Measurements from ENCODE around the gene FXYD2.
A peak's percentile ranks its signal among the peaks of the same experiment; 100 is the strongest.

The FXYD2 gene

DNA sequence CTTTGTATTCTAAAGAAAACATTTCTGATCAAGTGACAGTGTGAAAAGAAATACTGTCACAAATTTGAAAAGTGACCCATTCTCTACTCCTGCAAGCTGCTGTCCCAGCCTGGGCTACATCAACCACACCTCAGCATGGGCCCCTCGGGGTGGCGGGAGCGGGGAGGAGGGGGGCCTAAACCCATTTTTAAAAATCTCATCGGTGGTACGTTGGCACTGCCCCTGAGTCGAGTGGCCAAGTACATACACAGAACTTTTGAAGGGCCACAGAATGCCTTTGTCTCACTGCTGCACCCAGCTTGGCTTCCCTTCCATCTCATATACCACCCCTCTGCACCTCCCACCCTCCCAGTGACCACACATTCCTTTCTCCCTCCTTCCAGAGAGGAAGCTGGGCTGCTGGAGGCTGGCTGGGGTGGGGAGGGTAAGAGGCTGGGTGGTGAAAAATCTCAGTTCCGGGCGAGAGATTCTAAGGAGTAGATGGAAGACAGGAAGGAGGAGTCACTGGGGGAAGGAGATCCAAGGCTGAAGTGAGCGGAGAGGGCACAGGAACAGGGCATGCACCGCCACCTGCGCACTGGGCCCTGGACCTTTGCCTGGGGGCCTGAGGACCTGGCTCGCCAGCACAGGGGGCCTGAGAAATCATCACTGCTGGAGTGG lies 30.8 kb upstream of the FXYD2 start:
- DNase-seq = peak in 1 of 2 donors; percentile 56
- Histone ChIP-seq H3K4me1 (no peaks in the 10 kb centered on the region), H3K27ac (no peak overlapping the region), H3K27me3 (no peaks in the 10 kb centered on the region), H3K4me3 (no peak overlapping the region), H3K9me3 (peaks cover 0 to 5% (median 0%) of the 10 kb centered on the region in 3 donors), H3K36me3 (no peaks in the 10 kb centered on the region)
- no peak for TF ChIP-seq CTCF (IDR thresholded peaks at IDR 0.05)
- intact Hi-C loops (cut with DNase I; ENCODE audit: low total_unique reads) = no loop called here

DNA sequence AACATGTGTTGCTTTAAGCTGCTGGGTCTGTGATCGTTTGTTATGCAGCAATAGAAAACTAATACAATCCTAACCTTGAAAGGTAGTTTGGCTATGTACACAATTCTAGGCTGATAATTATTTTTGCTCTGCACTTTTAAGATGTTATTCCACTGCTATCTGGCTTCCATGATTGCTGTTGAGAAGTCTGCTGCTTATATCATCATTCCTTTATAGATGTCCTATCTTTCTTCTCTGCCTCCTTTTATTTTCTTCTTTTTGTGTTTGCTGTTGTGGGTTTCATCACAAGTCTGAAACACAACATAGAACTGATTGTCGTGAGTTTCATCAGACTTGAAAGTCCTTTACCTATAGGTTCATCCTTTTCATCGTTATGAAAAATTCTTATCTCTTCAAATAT lies 27.8 kb upstream of the FXYD2 start:
- Histone ChIP-seq H3K27me3 (no peaks in the 10 kb centered on the region), H3K4me3 (no peak overlapping the region), H3K36me3 (no peaks in the 10 kb centered on the region), H3K4me1 (no peaks in the 10 kb centered on the region), H3K27ac (no peak overlapping the region), H3K9me3 (peaks cover 0 to 5% (median 0%) of the 10 kb centered on the region in 3 donors)
- DNase-seq = no peak
- intact Hi-C loops (cut with DNase I; ENCODE audit: low total_unique reads) = no loop called here
- TF ChIP-seq CTCF (IDR thresholded peaks at IDR 0.05) = no peak

DNA sequence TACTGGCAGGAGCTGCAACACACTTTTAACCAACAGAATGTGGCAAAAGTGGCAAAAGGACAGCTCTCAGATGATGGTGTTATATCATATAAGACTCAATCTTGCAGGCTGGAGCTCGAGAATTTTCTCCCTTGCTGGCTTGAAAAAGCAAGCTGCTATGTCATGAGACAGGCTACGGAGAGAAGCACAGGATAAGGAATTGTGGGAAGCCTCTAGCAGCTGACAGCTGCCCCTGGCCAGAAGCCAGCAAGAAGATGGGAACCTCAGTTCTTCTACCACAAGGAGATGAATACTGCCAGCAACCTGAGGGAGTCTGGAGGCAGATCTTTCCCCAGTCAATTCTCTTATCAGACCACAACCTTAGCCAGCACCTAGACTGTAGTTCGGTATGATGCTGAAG lies 27.3 kb upstream of the FXYD2 start:
- no peaks in the 10 kb centered on the region for H3K27me3 ChIP-seq
- no peaks in the 10 kb centered on the region for H3K4me1 ChIP-seq
- H3K4me3 ChIP-seq = no peak overlapping the region
- peaks cover 0 to 5% (median 0%) of the 10 kb centered on the region in 3 donors for H3K9me3 ChIP-seq
- intact Hi-C loops (cut with DNase I; ENCODE audit: low total_unique reads) = no loop called here
- no peak overlapping the region for H3K27ac ChIP-seq
- H3K36me3 ChIP-seq = no peaks in the 10 kb centered on the region
- peak; percentile 42 to 56 for DNase-seq
- no peak for TF ChIP-seq CTCF (IDR thresholded peaks at IDR 0.05)

GRCh38 chr11:117851106-117851505 lies 26.6 kb upstream of the FXYD2 start:
- H3K27me3 ChIP-seq = no peaks in the 10 kb centered on the region
- no peak overlapping the region for H3K27ac ChIP-seq
- no peak overlapping the region for H3K4me3 ChIP-seq
- no peak for DNase-seq
- H3K4me1 ChIP-seq = no peaks in the 10 kb centered on the region
- no peak for TF ChIP-seq CTCF (IDR thresholded peaks at IDR 0.05)
- peaks cover 0 to 5% (median 0%) of the 10 kb centered on the region in 3 donors for H3K9me3 ChIP-seq
- H3K36me3 ChIP-seq = no peaks in the 10 kb centered on the region
- intact Hi-C loops (cut with DNase I; ENCODE audit: low total_unique reads) = no loop called here

DNA sequence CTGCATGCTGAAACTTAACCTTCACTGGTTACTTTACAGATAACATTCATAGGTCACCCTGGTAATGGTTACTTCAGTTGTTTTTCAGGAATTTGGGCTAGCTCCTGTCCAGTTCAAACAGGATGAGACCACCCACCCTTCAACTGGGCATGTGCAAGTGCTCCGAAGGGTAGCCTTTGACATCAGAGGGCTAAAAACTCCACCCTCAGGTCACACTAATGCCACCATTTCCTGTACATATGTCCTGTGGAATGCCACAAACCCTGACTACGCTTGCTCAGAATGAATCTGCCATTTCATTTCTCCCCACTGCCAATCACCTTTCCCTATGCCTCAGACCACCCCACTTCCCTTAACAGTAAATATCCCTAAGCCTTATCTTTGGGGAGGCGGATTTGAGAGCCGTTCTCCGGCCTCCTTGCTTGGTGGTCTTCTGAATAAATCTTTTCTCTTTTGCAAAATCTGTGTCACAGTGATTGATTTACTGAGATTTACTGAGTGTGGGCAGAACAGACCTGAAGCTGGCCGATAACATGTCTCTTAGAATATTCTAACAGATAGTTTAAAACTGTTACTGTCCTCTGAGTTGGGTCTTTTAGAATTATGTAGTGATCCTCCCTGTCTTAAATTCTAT lies 25.4 kb upstream of the FXYD2 start:
- Histone ChIP-seq H3K36me3 (no peaks in the 10 kb centered on the region), H3K9me3 (peaks cover 0 to 5% (median 0%) of the 10 kb centered on the region in 3 donors), H3K4me1 (no peaks in the 10 kb centered on the region), H3K4me3 (no peak overlapping the region), H3K27ac (no peak overlapping the region), H3K27me3 (no peaks in the 10 kb centered on the region)
- intact Hi-C loops (cut with DNase I; ENCODE audit: low total_unique reads) = no loop called here
- TF ChIP-seq CTCF (IDR thresholded peaks at IDR 0.05) = no peak
- DNase-seq = no peak

All from tibial artery (tissue), 4 donors.